K562 (cell line): ENCODE results near the gene SCYL3. TPM values are rescaled to one million over a fixed set of nuclear protein-coding genes. Genes with fewer than 3 reads are reported as not detected.

Experiments
- FOXA3 ChIP-seq, 2 experiments: fragments of 450-650 bp in 1 of 2; sonication (generic) in 1 of 2; formaldehyde crosslinking; IDR thresholded peaks in 1 of 2; conservative IDR thresholded peaks in 1 of 2; 2 replicates each; pipeline versions ENCODE4 v1.4.0 to v1.8.0; 2020 to 2022; ENCODE audit warnings: mild to moderate bottlenecking in 2 of 2, missing genetic modification reagents in 1 of 2
- FUS ChIP-seq: fragments of 200-400 bp; formaldehyde crosslinking; optimal IDR thresholded peaks from 2 replicates; pipeline ENCODE3; 2017; ENCODE audit warnings: low read depth, low read length
- HDAC6 ChIP-seq: IDR thresholded peaks from 2 replicates; pipeline ENCODE4 v1.6.1; 2012; ENCODE audit warnings: low read depth, mild to moderate bottlenecking, control low read depth, inconsistent platforms, low read length, moderate library complexity
- KLF6 ChIP-seq: fragments of 250-450 bp; sonication (Bioruptor Pico); IDR thresholded peaks from 2 replicates; pipeline ENCODE4 v1.4.0; 2020; ENCODE audit warnings: mild to moderate bottlenecking, moderate library complexity, borderline replicate concordance
- MAFF ChIP-seq: IDR thresholded peaks from 2 replicates; pipeline ENCODE4 v1.6.1; 2012; ENCODE audit warnings: low read length, improper control_type of control experiment
- TRIM28 ChIP-seq: fragments of 450-650 bp; IDR thresholded peaks from 2 replicates; pipeline ENCODE4 v1.6.1; 2017
- polyA plus RNA-seq, 8 experiments: library from polyadenylated mRNA; depleted of rRNA in 4 of 8; stranded (reverse) in 5 of 8; unstranded in 3 of 8; fragments of >200 nt; fragmentation: Nextera tagmentation in 2 of 8; fragmentation: Illumina TruSeq in 1 of 8; extraction: Ambion mirVana in 2 of 8; extraction: Trizol in 1 of 8; gene quantifications; 2 replicates each; pipeline versions ENCODE4 v1.2.1 to v1.2.3, GENCODE V29; 2011 to 2014; ENCODE audit warnings: inconsistent platforms in 1 of 8, missing spikeins in 1 of 8
- total RNA-seq, 7 experiments: library from RNA; depleted of rRNA in 6 of 7; stranded (reverse); fragments of >200 nt in 6 of 7; fragmentation: Illumina TruSeq in 2 of 7; extraction: Trizol in 2 of 7; gene quantifications; 2 replicates each; pipeline versions ENCODE4 v1.2.1 to v1.2.3, GENCODE V29; 2011 to 2021; ENCODE audit warnings: low replicate concordance in 1 of 7
- TF ChIP-seq, protein P1 (sequence below): fragments of 450-650 bp; IDR thresholded peaks from 2 replicates; pipeline ENCODE4 v1.6.1; 2018; ENCODE audit warnings: mild to moderate bottlenecking, low read depth; ENCODE audit not compliant: partially characterized antibody
- TF ChIP-seq, protein P2 (sequence below): IDR thresholded peaks from 2 replicates; pipeline ENCODE4 v1.6.1; 2014; ENCODE audit warnings: antibody characterized with exemption
- TF ChIP-seq, protein P3 (sequence below), 2 experiments: fragments of 450-650 bp in 1 of 2; sonication (generic) in 1 of 2; formaldehyde crosslinking in 1 of 2; IDR thresholded peaks; 2 replicates each; pipeline versions ENCODE4 v1.7.1 to v1.9.0; 2016 to 2022; ENCODE audit warnings: inconsistent platforms in 1 of 2, mild to moderate bottlenecking in 1 of 2, missing genetic modification reagents in 1 of 2
- TF ChIP-seq, protein P4 (sequence below): sonication (generic); formaldehyde crosslinking; IDR thresholded peaks from 2 replicates; pipeline ENCODE4 v1.8.1; 2022; ENCODE audit warnings: missing genetic modification reagents
- TF ChIP-seq, protein P5 (sequence below): fragments of 450-650 bp; IDR thresholded peaks from 2 replicates; pipeline ENCODE4 v1.6.1; 2016

Gene SCYL3
- total and polyA plus RNA-seq, 9 of the 15 experiments (the other 6 are each of a cell fraction or from before 2014, with no cell fraction given): 3.6 to 11.4 (median 7.1) TPM

DNA sequence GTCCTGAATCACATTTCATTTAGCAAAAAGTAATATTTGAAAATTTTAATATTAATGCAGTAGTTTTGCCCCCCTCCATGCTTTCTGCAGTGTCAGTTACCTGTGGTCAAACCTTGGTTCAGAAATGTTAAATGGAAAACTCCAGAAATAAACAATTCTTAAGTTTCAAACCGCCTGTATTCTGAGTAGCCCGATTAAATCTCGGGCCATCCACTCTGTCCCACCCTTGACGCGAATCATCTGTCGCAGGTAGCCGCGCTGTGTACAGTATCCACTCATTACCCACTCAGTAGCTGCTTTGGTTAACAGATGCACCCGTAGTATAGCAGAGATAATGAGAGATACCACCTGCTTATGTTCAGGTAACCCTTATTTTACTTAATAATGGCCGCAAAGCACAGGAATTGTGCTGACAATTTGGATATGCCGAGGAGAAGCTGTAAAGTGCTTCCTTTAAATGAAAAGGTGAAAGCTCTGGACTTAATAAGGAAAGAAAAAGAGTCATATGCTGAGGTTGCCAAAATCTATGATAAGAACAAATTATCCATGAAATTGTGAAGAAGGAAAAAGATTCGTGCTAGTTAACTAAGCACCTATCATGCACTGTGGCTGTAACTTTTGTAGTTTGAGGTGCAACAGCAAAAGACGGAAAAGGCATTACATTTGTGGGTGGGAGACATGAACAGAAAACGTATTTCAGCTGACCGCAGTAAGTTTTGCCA lies 889 bp upstream of the SCYL3 start (continued):
- TF ChIP-seq, protein P1, sequence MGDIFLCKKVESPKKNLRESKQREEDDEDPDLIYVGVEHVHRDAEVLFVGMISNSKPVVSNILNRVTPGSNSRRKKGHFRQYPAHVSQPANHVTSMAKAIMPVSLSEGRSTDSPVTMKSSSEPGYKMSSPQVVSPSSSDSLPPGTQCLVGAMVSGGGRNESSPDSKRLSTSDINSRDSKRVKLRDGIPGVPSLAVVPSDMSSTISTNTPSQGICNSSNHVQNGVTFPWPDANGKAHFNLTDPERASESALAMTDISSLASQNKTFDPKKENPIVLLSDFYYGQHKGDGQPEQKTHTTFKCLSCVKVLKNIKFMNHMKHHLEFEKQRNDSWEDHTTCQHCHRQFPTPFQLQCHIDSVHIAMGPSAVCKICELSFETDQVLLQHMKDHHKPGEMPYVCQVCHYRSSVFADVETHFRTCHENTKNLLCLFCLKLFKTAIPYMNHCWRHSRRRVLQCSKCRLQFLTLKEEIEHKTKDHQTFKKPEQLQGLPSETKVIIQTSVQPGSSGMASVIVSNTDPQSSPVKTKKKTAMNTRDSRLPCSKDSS: no peak
- TF ChIP-seq, protein P2, sequence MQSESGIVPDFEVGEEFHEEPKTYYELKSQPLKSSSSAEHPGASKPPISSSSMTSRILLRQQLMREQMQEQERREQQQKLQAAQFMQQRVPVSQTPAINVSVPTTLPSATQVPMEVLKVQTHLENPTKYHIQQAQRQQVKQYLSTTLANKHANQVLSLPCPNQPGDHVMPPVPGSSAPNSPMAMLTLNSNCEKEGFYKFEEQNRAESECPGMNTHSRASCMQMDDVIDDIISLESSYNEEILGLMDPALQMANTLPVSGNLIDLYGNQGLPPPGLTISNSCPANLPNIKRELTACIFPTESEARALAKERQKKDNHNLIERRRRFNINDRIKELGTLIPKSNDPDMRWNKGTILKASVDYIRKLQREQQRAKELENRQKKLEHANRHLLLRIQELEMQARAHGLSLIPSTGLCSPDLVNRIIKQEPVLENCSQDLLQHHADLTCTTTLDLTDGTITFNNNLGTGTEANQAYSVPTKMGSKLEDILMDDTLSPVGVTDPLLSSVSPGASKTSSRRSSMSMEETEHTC: no peak
- TF ChIP-seq HDAC6 (no peak), FOXA3 (CRISPR knock-in tag; conservative IDR thresholded peaks at IDR 0.05 in 1 of 2, IDR thresholded peaks at IDR 0.05 in 1 of 2) (no peak), MAFF (no peak), TRIM28 (no peak), FUS (no peak), KLF6 (CRISPR knock-in tag) (no peak)
- TF ChIP-seq, protein P3, sequence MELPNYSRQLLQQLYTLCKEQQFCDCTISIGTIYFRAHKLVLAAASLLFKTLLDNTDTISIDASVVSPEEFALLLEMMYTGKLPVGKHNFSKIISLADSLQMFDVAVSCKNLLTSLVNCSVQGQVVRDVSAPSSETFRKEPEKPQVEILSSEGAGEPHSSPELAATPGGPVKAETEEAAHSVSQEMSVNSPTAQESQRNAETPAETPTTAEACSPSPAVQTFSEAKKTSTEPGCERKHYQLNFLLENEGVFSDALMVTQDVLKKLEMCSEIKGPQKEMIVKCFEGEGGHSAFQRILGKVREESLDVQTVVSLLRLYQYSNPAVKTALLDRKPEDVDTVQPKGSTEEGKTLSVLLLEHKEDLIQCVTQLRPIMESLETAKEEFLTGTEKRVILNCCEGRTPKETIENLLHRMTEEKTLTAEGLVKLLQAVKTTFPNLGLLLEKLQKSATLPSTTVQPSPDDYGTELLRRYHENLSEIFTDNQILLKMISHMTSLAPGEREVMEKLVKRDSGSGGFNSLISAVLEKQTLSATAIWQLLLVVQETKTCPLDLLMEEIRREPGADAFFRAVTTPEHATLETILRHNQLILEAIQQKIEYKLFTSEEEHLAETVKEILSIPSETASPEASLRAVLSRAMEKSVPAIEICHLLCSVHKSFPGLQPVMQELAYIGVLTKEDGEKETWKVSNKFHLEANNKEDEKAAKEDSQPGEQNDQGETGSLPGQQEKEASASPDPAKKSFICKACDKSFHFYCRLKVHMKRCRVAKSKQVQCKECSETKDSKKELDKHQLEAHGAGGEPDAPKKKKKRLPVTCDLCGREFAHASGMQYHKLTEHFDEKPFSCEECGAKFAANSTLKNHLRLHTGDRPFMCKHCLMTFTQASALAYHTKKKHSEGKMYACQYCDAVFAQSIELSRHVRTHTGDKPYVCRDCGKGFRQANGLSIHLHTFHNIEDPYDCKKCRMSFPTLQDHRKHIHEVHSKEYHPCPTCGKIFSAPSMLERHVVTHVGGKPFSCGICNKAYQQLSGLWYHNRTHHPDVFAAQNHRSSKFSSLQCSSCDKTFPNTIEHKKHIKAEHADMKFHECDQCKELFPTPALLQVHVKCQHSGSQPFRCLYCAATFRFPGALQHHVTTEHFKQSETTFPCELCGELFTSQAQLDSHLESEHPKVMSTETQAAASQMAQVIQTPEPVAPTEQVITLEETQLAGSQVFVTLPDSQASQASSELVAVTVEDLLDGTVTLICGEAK (IDR thresholded peaks at IDR 0.05): no peak
- TF ChIP-seq, protein P3 (CRISPR knock-in tag; IDR thresholded peaks at IDR 0.05): no peak
- TF ChIP-seq, protein P4, sequence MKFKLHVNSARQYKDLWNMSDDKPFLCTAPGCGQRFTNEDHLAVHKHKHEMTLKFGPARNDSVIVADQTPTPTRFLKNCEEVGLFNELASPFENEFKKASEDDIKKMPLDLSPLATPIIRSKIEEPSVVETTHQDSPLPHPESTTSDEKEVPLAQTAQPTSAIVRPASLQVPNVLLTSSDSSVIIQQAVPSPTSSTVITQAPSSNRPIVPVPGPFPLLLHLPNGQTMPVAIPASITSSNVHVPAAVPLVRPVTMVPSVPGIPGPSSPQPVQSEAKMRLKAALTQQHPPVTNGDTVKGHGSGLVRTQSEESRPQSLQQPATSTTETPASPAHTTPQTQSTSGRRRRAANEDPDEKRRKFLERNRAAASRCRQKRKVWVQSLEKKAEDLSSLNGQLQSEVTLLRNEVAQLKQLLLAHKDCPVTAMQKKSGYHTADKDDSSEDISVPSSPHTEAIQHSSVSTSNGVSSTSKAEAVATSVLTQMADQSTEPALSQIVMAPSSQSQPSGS: no peak
- TF ChIP-seq, protein P5, sequence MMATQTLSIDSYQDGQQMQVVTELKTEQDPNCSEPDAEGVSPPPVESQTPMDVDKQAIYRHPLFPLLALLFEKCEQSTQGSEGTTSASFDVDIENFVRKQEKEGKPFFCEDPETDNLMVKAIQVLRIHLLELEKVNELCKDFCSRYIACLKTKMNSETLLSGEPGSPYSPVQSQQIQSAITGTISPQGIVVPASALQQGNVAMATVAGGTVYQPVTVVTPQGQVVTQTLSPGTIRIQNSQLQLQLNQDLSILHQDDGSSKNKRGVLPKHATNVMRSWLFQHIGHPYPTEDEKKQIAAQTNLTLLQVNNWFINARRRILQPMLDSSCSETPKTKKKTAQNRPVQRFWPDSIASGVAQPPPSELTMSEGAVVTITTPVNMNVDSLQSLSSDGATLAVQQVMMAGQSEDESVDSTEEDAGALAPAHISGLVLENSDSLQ: no peak
